Left lobe of liver (tissue), 2 donors: ENCODE measurements around the gene IMMT. TPM values are rescaled to one million over a fixed set of nuclear protein-coding genes. Genes with fewer than 3 reads are reported as not detected.

ENCODE experiments used
- ATAC-seq: fragments of 200-7000 bp; cut with Tn5 transposase; one replicate; pipeline ENCODE4 v1.9.1; 2020; ENCODE audit warnings: mild to moderate bottlenecking, moderate library complexity
- DNase-seq: peaks from one replicate; pipeline ENCODE4 v3.0.0-alpha.2; 2020; ENCODE audit warnings: low spot score
- total RNA-seq: library from RNA; stranded (reverse); gene quantifications from one replicate; pipeline ENCODE4 v1.2.1, GENCODE V29; 2021
- donor health status: DM: no; HTN: no; CAD: no; lungs with moderate emphysema.
- donor health status: DM: no; HTN: yes; CAD: no.

IMMT gene
- total RNA-seq, 1 donor from 2014 or later, result 50.1 TPM

GRCh38 chr2:86143926-86144685 lies 51.2 kb downstream of the IMMT start:
- DNase-seq, result no peak
- no peak for ATAC-seq

- no peak for DNase-seq
Measured at GRCh38 chr2:86143307-86143706, 52.0 kb downstream of the IMMT start.

GRCh38 chr2:86142436-86143257 lies 52.6 kb downstream of the IMMT start:
- DNase-seq, result no peak
- no peak for ATAC-seq

More at GRCh38 chr2:86143307-86143706, 52.0 kb downstream of the IMMT start:
- peak; percentile 15 for ATAC-seq

GRCh38 chr2:86140969-86141392 lies 54.3 kb downstream of the IMMT start:
- ATAC-seq (no peak), DNase-seq (no peak)

GRCh38 chr2:86139981-86140380 lies 55.3 kb downstream of the IMMT start:
- no peak for ATAC-seq

GRCh38 chr2:86138736-86139625 lies 56.3 kb downstream of the IMMT start:
- DNase-seq, result no peak
- no peak for ATAC-seq

More at GRCh38 chr2:86139981-86140380, 55.3 kb downstream of the IMMT start:
- no peak for DNase-seq

GRCh38 chr2:86136141-86136540 lies 59.1 kb downstream of the IMMT start:
- DNase-seq, result no peak
- ATAC-seq, result no peak

GRCh38 chr2:86135653-86136052 lies 59.6 kb downstream of the IMMT start:
- DNase-seq, result no peak
- no peak for ATAC-seq

GRCh38 chr2:86134709-86135108 lies 60.6 kb downstream of the IMMT start:
- ATAC-seq (no peak), DNase-seq (no peak)

GRCh38 chr2:86124683-86125082 lies 70.6 kb downstream of the IMMT start:
- no peak for ATAC-seq
- no peak for DNase-seq

GRCh38 chr2:86123328-86123925 lies 71.8 kb downstream of the IMMT start:
- no peak for ATAC-seq
- no peak for DNase-seq

- no peak for ATAC-seq
- no peak for DNase-seq
Measured at GRCh38 chr2:86118130-86118529, 77.1 kb downstream of the IMMT start.

GRCh38 chr2:86107031-86107430 lies 88.2 kb downstream of the IMMT start:
- ATAC-seq, result no peak
- no peak for DNase-seq

GRCh38 chr2:86105969-86106945 lies 89.0 kb downstream of the IMMT start, which contains the start of gene PTCD3:
Gene PTCD3 (plus strand): TSS chr2:86106235. CDS start chr2:86106248, 13 bp downstream.
- peak; percentile 94 for DNase-seq
- ATAC-seq, result peak; percentile 93

GRCh38 chr2:86105252-86105968 lies 89.9 kb downstream of the IMMT start, which contains the start of gene POLR1A:
Gene POLR1A (minus strand): TSS chr2:86105886. CDS start chr2:86105776, 110 bp downstream.
- DNase-seq (peak; percentile 91), ATAC-seq (peak; percentile 94)

- no peak for DNase-seq
- no peak for ATAC-seq
Measured at GRCh38 chr2:86102157-86102556, 93.1 kb downstream of the IMMT start.

- DNase-seq (no peak), ATAC-seq (no peak)
Measured at GRCh38 chr2:86097913-86098312, 97.3 kb downstream of the IMMT start.

- DNase-seq (no peak), ATAC-seq (no peak)
Measured at GRCh38 chr2:86097114-86097896, 98.0 kb downstream of the IMMT start.
